SK-N-SH treated with all-trans-retinoic acid at 6 μM for 48 hours (cell line): ENCODE measurements around the gene GRAMD4.

Source experiments
- ARNTL ChIP-seq: fragments of 450-650 bp; formaldehyde crosslinking; IDR thresholded peaks from 2 replicates; pipeline ENCODE4 v1.5.0; 2020; ENCODE audit warnings: low read depth, mild to moderate bottlenecking, moderate library complexity, borderline replicate concordance
- CSDC2 ChIP-seq: fragments of 250-450 bp; sonication (Bioruptor Pico); IDR thresholded peaks from 2 replicates; pipeline ENCODE4 v1.5.0; 2020; ENCODE audit warnings: mild to moderate bottlenecking, moderate library complexity
- OSR1 ChIP-seq: fragments of 250-450 bp; sonication (Bioruptor Pico); IDR thresholded peaks from 2 replicates; pipeline ENCODE4 v1.8.0; 2022; ENCODE audit warnings: moderate library complexity, mild to moderate bottlenecking, inconsistent platforms
- PATZ1 ChIP-seq: fragments of 250-450 bp; sonication (Bioruptor Pico); IDR thresholded peaks from 2 replicates; pipeline ENCODE4 v1.8.0; 2020; ENCODE audit warnings: mild to moderate bottlenecking, moderate library complexity, borderline replicate concordance
- RARB ChIP-seq: fragments of 250-450 bp; sonication (Bioruptor Pico); IDR thresholded peaks from 2 replicates; pipeline ENCODE4 v1.8.0; 2021; ENCODE audit warnings: mild to moderate bottlenecking, moderate library complexity
- TSHZ2 ChIP-seq: fragments of 250-450 bp; sonication (Bioruptor Pico); IDR thresholded peaks from 2 replicates; pipeline ENCODE4 v1.5.0; 2020; ENCODE audit warnings: mild to moderate bottlenecking, moderate library complexity
- ZFP3 ChIP-seq: fragments of 250-450 bp; sonication (Bioruptor Pico); IDR thresholded peaks from 2 replicates; pipeline ENCODE4 v1.5.0; 2020; ENCODE audit warnings: mild to moderate bottlenecking, moderate library complexity
- ZNF565 ChIP-seq: fragments of 450-650 bp; formaldehyde crosslinking; conservative IDR thresholded peaks from 2 replicates; pipeline ENCODE4 v1.5.0; 2020; ENCODE audit warnings: low read depth, mild to moderate bottlenecking, moderate library complexity
- TF ChIP-seq, protein P1 (sequence below): fragments of 250-450 bp; sonication (Bioruptor Pico); IDR thresholded peaks from 2 replicates; pipeline ENCODE4 v1.5.1; 2020; ENCODE audit warnings: low read depth, mild to moderate bottlenecking, moderate library complexity

- TF ChIP-seq ARNTL (CRISPR knock-in tag) = no peak
- no peak for TF ChIP-seq ZFP3 (CRISPR knock-in tag)
- TF ChIP-seq TSHZ2 (CRISPR knock-in tag) = no peak
- no peak for TF ChIP-seq PATZ1 (CRISPR knock-in tag)
- no peak for TF ChIP-seq RARB
- no peak for TF ChIP-seq CSDC2
- TF ChIP-seq, protein P1, sequence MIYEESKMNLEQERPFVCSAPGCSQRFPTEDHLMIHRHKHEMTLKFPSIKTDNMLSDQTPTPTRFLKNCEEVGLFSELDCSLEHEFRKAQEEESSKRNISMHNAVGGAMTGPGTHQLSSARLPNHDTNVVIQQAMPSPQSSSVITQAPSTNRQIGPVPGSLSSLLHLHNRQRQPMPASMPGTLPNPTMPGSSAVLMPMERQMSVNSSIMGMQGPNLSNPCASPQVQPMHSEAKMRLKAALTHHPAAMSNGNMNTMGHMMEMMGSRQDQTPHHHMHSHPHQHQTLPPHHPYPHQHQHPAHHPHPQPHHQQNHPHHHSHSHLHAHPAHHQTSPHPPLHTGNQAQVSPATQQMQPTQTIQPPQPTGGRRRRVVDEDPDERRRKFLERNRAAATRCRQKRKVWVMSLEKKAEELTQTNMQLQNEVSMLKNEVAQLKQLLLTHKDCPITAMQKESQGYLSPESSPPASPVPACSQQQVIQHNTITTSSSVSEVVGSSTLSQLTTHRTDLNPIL = no peak
- TF ChIP-seq ZNF565 (CRISPR knock-in tag) = no peak
- no peak for TF ChIP-seq OSR1 (CRISPR knock-in tag)
Measured at GRCh38 chr22:46582281-46582933, 37.8 kb upstream of the GRAMD4 start.
